Coronary artery (tissue), 2 donors: ENCODE results near the gene CCNA1.

Experiments used
- DNase-seq: peaks from one replicate; pipeline ENCODE4 v3.0.0-alpha.2; 2017; ENCODE audit warnings: low spot score
- H3K27ac ChIP-seq, 2 donors: fragments of 200-600 bp; sonication (generic); one replicate each; pipeline ENCODE4 v1.5.1; 2016 to 2019
- H3K4me3 ChIP-seq: fragments of 200-600 bp; sonication (generic); 2 replicates; pipeline ENCODE4 v1.5.1; 2016; ENCODE audit warnings: mild to moderate bottlenecking, moderate library complexity
- TF ChIP-seq, protein P1 (sequence below): fragments of 200-600 bp; sonication (generic); IDR thresholded peaks from one replicate; pipeline ENCODE4 v1.5.1; 2019; ENCODE audit warnings: antibody characterized with exemption

CCNA1 gene

DNA sequence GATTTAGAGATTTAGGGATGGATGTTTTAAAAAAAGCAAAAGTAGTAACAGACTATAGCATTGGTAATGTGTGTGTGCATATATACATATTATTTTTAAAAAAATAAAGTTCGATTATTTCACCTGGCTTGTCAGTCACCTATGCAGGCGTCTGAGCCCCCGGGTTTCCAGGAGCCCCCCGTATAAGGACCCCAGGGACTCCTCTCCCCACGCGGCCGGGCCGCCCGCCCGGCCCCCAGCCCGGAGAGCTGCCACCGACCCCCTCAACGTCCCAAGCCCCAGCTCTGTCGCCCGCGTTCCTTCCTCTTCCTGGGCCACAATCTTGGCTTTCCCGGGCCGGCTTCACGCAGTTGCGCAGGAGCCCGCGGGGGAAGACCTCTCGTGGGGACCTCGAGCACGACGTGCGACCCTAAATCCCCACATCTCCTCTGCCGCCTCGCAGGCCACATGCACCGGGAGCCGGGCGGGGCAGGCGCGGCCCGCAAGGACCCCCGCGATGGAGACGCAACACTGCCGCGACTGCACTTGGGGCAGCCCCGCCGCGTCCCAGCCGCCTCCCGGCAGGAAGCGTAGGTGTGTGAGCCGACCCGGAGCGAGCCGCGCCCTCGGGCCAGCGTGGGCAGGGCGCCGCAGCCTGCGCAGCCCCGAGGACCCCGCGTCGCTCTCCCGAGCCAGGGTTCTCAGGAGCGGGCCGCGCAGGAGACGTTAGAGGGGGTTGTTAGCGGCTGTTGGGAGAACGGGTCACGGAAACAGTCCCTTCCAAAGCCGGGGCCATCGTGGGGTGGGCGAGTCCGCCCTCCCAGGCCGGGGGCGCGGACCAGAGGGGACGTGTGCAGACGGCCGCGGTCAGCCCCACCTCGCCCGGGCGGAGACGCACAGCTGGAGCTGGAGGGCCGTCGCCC, 840 bp upstream of the CCNA1 start:
- TF ChIP-seq, protein P1, sequence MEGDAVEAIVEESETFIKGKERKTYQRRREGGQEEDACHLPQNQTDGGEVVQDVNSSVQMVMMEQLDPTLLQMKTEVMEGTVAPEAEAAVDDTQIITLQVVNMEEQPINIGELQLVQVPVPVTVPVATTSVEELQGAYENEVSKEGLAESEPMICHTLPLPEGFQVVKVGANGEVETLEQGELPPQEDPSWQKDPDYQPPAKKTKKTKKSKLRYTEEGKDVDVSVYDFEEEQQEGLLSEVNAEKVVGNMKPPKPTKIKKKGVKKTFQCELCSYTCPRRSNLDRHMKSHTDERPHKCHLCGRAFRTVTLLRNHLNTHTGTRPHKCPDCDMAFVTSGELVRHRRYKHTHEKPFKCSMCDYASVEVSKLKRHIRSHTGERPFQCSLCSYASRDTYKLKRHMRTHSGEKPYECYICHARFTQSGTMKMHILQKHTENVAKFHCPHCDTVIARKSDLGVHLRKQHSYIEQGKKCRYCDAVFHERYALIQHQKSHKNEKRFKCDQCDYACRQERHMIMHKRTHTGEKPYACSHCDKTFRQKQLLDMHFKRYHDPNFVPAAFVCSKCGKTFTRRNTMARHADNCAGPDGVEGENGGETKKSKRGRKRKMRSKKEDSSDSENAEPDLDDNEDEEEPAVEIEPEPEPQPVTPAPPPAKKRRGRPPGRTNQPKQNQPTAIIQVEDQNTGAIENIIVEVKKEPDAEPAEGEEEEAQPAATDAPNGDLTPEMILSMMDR = no peak
- H3K4me3 ChIP-seq = peak overlapping the region; percentile 74
- H3K27ac ChIP-seq = no peak overlapping the region
- DNase-seq = no peak

DNA sequence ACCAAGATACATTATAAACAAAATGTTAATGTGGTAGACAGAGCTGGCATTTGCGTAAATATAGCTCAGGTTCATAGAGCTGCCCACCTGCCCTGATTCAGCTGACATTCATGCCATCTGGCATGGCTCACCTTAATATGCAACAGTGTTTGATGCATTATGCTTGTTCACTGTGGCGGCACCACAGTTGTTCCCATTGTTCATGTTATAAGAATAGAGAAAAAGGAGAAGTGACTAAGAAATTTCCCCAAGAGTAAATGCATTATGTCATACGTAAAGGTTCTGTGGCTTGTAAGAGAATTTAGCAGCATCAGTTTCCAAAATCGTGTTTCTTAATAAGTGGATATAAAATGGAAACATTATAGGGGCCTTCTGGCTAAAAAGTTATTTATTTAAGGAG, 4.5 kb downstream of the CCNA1 start:
- TF ChIP-seq, protein P1 = no peak
- no peak overlapping the region for H3K4me3 ChIP-seq
- no peak for DNase-seq
- no peak overlapping the region for H3K27ac ChIP-seq

DNA sequence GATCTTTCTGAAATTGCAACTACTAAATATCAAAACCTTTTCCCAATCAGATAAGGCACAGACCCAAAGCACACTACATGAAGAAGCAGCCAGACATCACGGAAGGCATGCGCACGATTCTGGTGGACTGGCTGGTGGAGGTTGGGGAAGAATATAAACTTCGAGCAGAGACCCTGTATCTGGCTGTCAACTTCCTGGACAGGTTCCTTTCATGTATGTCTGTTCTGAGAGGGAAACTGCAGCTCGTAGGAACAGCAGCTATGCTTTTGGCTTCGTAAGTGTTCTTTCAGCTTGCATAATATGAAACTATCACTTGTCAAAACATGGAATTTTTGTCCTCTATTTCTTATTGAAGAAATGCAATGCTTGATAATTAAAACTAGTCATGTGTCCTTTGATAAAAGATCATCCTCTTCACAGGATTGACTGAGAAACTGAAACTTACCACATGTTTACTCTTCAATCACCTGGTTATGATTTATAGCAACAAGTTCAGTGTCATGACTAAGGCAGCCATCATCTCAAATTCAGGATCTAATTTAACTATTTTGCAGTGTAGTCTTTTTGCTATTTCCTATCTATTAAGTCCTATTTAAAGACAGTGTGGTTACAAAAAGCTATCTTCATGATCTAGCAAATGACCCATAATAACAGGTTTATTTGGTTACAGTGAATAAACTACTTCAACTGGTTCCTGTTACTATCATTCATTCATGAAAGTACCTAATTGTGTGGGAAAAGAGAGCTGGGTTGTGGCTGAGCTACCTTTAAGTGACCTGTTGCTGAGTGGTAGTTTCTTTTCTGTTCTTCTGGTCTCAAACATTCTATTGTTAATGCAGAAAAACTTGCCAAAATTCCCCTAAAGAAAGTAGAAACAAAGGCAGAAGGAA, 6.5 kb downstream of the CCNA1 start:
- TF ChIP-seq, protein P1 = no peak
- Histone ChIP-seq H3K27ac (no peak overlapping the region), H3K4me3 (no peak overlapping the region)
- no peak for DNase-seq

DNA sequence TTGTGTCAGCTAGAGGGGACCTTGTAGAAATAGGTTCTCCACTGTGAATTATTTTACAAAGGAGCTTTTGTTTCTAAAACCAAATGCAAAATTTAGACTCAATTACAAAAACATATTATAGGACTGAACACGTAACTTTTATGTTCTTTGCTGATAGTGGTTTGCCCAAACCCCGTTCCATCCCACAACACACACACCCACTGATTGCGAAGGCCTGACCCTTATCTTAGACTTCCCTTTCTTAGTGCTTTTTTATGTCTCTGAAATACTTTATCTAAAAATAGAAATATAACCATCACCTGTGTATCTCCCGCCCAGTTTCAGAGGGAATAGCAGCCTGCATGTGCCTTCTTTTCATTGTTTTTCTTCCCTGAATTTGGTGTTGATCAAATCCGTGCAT, 13.0 kb downstream of the CCNA1 start:
- no peak overlapping the region for H3K4me3 ChIP-seq
- DNase-seq = no peak
- TF ChIP-seq, protein P1 = no peak
- H3K27ac ChIP-seq = no peak overlapping the region

DNA sequence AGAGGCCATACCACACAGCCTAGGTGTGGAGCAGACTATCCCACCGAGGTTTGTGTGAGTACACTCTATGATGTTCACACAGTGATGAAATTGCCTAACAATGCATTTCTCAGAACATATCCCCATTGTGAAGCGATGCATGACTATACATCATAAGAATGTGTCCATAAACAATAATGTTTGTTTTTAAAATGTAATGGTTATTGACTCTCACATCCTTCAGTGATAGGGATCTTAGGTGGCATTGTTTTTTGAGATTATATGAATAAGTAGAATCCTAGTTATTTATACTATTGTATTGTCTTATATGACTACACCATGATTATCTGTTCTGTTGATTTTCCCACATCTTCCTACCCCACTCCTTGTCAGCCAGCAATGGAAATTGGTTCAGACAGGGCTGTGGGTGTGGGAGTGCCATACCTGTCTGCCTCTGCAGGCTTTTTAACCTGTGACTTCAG, 13.6 kb downstream of the CCNA1 start:
- no peak for DNase-seq
- no peak overlapping the region for H3K27ac ChIP-seq
- no peak overlapping the region for H3K4me3 ChIP-seq
- TF ChIP-seq, protein P1 = no peak

DNA sequence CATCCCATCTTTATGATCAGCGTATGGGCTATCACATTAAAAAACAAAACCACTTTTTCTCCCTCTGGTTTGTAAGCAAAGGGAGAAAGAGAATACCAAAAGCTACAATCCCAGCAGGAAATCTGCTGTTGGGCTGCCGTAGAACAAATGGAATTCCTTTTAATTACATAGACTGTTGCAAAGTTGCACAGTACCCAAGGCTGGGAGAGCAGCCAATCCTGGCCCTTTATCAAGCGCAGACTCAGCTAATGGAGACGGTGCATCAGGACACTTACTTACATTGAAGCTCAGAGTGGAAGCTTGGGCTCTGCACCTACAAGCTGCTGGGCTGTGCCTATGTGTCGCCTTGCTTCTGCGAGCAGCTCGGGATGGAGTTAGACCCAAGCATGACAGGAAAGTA, 15.2 kb downstream of the CCNA1 start:
- TF ChIP-seq, protein P1 = no peak
- no peak overlapping the region for H3K27ac ChIP-seq
- no peak for DNase-seq
- H3K4me3 ChIP-seq = no peak overlapping the region
